CD4-positive, alpha-beta T cell treated with Interferon alpha-2 for 1 hour (primary cell): ENCODE results near the gene CYLC1.

Experiments used
- DNase-seq, 2 donors: peaks; one replicate each; pipeline ENCODE4 v3.0.0-alpha.2; 2020 to 2022

The CYLC1 gene

DNA sequence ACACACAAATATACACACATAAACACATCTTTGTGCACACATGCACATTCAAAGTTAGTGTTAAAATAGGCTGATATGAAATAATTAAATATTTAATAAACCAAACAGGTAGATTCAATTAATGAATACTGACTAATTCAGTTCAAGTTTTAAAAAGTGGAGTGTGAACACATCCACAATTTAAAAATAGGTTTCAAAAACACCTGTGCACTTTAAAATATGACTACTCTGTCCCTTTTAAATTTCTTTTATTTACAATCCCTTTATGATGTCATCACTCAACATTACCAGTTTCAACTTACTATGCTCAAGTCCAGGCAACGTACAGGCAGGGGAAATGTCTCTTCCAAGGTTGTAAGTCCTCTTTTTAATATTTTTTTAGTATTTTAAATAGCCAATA lies at the start of gene CYLC1:
TSS of gene CYLC1 (plus strand) at position 301 of the 400 bp plus-strand sequence. CDS start at position 338, 37 bp downstream.
- no peak for DNase-seq

DNA sequence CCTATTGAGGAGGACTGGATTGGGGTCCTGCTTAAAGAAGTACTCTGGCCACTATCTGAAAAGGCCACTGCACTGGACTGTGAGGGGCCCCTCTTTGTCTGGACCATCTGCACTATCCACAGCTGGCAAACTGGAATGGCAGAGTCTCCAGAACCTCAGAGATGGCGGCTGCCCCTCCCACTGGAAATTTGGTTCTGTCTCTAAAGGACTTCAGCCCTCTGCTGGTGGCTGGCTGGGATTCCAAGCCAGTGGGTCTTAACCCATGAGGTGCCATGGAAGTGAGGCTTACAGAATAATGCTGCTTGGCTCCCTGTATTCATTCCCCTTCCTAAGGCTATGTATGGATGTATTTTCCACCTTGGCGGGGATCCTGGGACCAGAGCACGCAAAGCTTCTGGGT lies 41.6 kb upstream of the CYLC1 start:
- no peak for DNase-seq

DNA sequence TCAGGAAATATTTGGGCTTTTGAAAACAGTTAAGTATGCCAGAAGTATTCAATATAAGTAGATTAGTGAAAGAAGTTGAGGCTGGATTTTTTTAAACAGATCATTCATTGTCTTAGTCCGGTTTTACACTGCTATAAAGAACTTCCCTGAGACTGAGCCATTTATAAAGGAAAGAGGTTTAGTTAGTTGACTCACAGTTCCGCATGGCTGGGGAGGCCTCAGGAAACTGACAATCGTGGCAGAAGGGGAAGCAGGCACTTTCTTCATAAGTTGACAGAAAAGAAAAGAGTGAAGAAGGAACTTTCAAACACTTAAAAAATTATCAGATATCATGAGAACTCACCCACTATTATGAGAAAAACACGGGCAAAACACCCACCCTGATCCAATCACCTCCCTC lies 31.1 kb upstream of the CYLC1 start:
- DNase-seq, result no peak

DNA sequence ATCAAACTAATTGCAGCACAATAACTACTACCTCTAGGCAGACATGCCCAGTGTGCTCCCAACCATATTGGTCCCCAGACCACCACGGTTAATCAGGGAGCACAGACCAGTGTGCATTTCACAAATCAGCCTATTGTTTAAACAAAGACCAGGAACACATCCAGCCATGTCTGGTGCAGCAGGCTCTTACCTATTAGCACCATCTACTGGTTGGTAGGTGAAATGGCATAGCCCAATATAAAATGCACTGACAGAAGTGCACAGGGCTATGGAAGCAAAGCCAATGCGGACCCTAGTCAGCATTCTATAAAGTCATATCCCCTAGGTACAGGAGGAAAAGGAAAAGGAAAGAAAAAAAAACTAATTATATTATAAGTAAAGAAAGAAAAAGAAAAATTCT lies 15.5 kb upstream of the CYLC1 start:
- peak in 1 of 2 donors; percentile 2 for DNase-seq

- no peak for DNase-seq
Measured at GRCh38 chrX:83847339-83847738, 13.6 kb upstream of the CYLC1 start.

DNA sequence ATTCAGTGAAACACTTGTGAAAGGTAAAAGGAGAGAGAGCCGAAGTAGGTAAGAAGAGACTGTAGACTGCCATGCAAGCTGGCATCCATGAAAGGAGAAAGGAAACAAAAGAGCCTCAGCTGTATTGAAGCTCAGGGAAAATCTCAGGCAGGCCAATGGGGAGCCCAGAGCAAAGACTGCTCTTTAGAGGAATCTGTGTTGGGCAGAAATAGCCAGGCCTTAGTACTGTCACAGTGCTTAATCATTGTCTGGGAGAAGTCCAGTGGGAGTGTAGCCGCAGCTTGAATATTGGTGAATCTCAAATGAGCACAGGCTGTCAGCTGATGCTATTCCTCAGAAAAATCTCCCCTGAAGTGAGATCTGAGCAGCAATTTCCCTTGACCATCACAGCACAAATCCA lies 27.6 kb downstream of the CYLC1 start:
- no peak for DNase-seq

DNA sequence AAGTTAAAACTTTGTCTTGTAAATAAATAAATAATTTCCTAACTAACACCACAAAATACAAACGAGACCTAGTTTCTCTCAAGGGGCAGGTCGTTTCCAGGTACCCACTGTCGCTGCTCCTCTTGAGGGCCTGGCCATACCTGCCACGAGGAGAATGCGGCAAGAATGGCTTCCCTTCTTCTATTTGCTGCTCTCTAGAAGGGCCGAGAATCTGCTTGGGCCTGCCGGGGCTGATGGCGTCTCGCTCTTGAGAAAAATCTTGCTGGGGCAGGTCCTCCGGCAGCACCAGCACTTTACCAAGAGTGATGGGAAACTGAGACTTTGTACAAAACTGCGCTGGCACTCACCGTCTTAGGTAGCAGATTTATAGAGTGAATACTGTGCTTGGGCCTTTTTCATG lies 31.5 kb downstream of the CYLC1 start:
- DNase-seq, result no peak

GRCh38 chrX:83906921-83907320 lies 46.0 kb downstream of the CYLC1 start:
- DNase-seq, result no peak

- no peak for DNase-seq
Measured at GRCh38 chrX:83916525-83916924, 55.6 kb downstream of the CYLC1 start.

- no peak for DNase-seq
Measured at GRCh38 chrX:83934220-83934619, 73.3 kb downstream of the CYLC1 start.
